ENCODE data around the gene NRXN3. TPM values are rescaled to one million over a fixed set of nuclear protein-coding genes. Genes with fewer than 3 reads are reported as not detected.

Gene NRXN3
- total and polyA plus RNA-seq, 2 experiments from 2014 or later, result 0.69 to 1.5 TPM

DNA sequence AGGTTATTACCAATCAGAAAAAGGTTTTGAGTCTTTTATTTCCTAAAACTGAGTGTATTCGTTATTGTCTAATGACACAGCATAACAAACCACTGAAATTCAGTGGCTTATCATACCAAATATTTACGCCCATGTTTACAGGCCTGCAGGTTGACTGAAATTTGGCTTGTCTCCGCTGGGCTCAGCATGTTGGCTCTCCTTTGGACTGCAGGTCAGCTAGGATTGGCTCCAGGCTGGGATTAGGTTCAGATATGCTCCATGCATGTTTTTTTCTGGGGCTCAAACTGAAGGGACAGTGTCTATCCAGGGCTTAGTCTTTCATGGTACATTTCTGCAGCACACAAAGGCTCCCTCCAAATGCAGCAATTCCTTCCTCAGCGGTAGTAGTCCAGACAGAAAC, 1471.2 kb downstream of the NRXN3 start:
- H3K27ac ChIP-seq, result no peak overlapping the region
- no peak for DNase-seq (ENCODE audit: low read depth in 1 of 2, low spot score in 1 of 2)
- no peak overlapping the region for H3K4me3 ChIP-seq
- no peaks in the 10 kb centered on the region for H3K36me3 ChIP-seq
- no peaks in the 10 kb centered on the region for H3K9me3 ChIP-seq (ENCODE audit: low read depth)
- no peaks in the 10 kb centered on the region for H3K27me3 ChIP-seq
- TF ChIP-seq, protein P1, sequence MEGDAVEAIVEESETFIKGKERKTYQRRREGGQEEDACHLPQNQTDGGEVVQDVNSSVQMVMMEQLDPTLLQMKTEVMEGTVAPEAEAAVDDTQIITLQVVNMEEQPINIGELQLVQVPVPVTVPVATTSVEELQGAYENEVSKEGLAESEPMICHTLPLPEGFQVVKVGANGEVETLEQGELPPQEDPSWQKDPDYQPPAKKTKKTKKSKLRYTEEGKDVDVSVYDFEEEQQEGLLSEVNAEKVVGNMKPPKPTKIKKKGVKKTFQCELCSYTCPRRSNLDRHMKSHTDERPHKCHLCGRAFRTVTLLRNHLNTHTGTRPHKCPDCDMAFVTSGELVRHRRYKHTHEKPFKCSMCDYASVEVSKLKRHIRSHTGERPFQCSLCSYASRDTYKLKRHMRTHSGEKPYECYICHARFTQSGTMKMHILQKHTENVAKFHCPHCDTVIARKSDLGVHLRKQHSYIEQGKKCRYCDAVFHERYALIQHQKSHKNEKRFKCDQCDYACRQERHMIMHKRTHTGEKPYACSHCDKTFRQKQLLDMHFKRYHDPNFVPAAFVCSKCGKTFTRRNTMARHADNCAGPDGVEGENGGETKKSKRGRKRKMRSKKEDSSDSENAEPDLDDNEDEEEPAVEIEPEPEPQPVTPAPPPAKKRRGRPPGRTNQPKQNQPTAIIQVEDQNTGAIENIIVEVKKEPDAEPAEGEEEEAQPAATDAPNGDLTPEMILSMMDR (IDR thresholded peaks at IDR 0.05; ENCODE audit: low read depth, low read length), result no peak
- no peaks in the 10 kb centered on the region for H3K4me1 ChIP-seq (ENCODE audit: low read depth)

DNA sequence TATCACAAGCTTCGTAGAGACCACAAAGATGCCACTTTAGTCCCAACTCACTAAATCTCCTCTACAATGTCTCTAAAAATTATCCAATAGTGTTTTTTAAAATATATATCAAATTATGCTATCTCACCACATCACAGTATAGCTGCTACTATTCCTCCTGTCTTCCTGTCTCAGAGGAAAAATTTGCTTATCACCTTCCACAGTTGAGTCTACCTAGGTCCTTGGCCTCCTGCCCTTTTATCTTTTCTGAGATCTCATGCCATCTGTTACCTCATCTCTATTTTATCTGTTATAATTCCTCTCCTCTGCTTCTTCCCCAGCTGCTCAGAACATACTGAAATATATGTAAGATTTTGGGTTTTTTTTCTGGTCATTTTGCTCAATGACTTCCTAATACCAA, 1473.0 kb downstream of the NRXN3 start:
- H3K9me3 ChIP-seq (ENCODE audit: low read depth), result no peaks in the 10 kb centered on the region
- no peak overlapping the region for H3K4me3 ChIP-seq
- no peaks in the 10 kb centered on the region for H3K36me3 ChIP-seq
- no peak overlapping the region for H3K27ac ChIP-seq
- H3K4me1 ChIP-seq (ENCODE audit: low read depth), result no peaks in the 10 kb centered on the region
- no peak for DNase-seq (ENCODE audit: low read depth in 1 of 2, low spot score in 1 of 2)
- no peaks in the 10 kb centered on the region for H3K27me3 ChIP-seq
- TF ChIP-seq, protein P1 (IDR thresholded peaks at IDR 0.05; ENCODE audit: low read depth, low read length), result no peak

DNA sequence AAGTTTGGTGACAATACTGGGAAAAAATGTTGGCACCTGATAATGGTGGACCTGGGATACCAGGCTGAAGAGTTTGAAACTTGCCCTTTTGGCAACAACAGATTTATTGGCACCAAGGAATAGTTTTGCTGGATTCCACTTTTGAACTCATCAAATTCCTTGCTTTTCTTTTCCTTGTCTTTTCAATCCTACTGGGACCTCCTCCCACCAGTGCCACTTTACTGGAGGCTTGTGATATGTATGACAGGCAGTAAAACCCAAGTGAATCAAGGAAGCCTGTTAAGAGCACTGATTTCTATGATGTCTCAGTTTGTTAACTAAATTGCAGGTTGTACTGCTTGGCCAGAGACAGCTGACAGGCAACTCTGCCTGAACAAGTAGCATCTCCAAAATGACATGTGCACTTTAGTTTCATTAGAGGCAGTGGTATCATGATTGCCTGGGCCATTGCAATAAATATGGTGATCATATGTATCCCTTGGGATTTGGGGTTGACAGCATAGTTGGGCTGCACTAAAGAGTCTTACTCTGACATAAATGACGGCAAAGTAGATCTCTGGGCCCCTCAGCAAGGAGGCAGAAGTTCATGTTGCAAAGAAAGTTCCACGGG, 1475.7 kb downstream of the NRXN3 start:
- Histone ChIP-seq H3K27ac (no peak overlapping the region), H3K27me3 (no peaks in the 10 kb centered on the region), H3K9me3 (ENCODE audit: low read depth) (no peaks in the 10 kb centered on the region), H3K4me3 (no peak overlapping the region), H3K4me1 (ENCODE audit: low read depth) (no peaks in the 10 kb centered on the region), H3K36me3 (no peaks in the 10 kb centered on the region)
- TF ChIP-seq, protein P1 (IDR thresholded peaks at IDR 0.05; ENCODE audit: low read depth, low read length), result no peak
- no peak for DNase-seq (ENCODE audit: low read depth in 1 of 2, low spot score in 1 of 2)

DNA sequence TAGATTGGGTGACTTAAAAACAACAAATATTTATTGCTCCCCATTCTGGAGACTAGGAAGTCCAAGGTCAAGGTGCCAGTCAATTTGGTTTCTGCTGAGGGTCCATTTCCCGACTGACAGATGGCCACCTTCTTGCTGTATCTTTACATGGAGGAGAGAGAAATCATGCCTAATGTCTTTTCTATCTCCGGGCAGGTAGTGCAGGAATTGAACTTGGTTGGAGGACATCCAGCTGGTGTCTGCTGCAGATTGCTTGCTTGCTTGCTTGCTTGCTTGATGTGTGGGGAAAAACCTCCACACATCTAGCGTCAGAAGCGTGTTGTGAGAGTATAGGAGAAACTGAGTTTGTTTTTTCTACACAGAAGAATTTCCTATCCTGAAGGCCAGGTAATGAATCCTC, 1479.7 kb downstream of the NRXN3 start:
- Histone ChIP-seq H3K9me3 (ENCODE audit: low read depth) (no peaks in the 10 kb centered on the region), H3K27me3 (no peaks in the 10 kb centered on the region), H3K4me3 (no peak overlapping the region), H3K4me1 (ENCODE audit: low read depth) (no peaks in the 10 kb centered on the region), H3K27ac (no peak overlapping the region), H3K36me3 (no peaks in the 10 kb centered on the region)
- TF ChIP-seq, protein P1 (IDR thresholded peaks at IDR 0.05; ENCODE audit: low read depth, low read length), result no peak
- no peak for DNase-seq (ENCODE audit: low read depth in 1 of 2, low spot score in 1 of 2)

DNA sequence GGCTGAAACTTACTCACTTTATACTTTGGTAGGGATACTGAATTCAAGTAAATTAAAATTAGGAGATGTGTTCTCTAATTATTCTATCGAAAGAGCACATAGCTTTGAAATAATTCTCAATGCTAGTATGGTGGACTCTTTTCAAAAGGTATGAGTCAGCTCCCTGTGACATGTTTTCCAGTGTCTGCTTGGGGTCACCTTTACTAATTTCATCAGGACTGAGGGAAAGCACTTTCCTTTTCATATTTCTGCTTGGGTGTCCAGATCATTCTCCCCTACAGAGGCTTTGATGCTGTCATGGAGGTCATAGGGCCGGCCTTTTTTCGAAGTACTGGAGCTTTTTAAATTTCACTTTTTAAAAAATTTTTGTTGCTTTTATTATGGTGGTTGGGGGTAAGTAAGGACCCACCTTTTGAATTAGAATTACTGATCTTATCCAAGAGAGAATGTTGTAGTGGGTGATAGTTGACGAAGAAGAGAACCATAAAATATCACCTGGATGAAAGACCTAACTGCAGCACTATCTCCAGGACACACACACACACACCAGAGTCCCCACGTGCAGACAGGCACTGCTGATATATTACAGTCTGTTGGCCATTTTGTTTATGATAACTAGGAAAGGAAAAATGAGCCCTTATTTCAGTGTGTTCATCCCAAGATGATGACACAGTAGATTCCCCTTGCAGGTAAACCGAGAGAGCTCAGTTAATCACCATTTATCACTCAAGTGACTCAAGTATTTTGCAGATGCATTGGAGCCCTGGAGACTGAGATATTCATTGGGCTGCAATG, 1482.5 kb downstream of the NRXN3 start:
- no peak for DNase-seq (ENCODE audit: low read depth in 1 of 2, low spot score in 1 of 2)
- Histone ChIP-seq H3K36me3 (no peaks in the 10 kb centered on the region), H3K4me3 (no peak overlapping the region), H3K27me3 (no peaks in the 10 kb centered on the region), H3K4me1 (ENCODE audit: low read depth) (no peaks in the 10 kb centered on the region), H3K27ac (no peak overlapping the region), H3K9me3 (ENCODE audit: low read depth) (no peaks in the 10 kb centered on the region)
- TF ChIP-seq, protein P1 (IDR thresholded peaks at IDR 0.05; ENCODE audit: low read depth, low read length), result no peak

All from cardiac muscle cell (in vitro differentiated cells and primary cell).